SK-N-SH treated with all-trans-retinoic acid at 6 μM for 48 hours (cell line): ENCODE measurements around the gene KIAA1328.

Source experiments
- CSDC2 ChIP-seq: fragments of 250-450 bp; sonication (Bioruptor Pico); IDR thresholded peaks from 2 replicates; pipeline ENCODE4 v1.5.0; 2020; ENCODE audit warnings: mild to moderate bottlenecking, moderate library complexity
- ESRRG ChIP-seq: fragments of 250-450 bp; sonication (Bioruptor Pico); IDR thresholded peaks from 2 replicates; pipeline ENCODE4 v1.6.1; 2021; ENCODE audit warnings: mild to moderate bottlenecking
- GLIS3 ChIP-seq: fragments of 250-450 bp; sonication (Bioruptor Pico); IDR thresholded peaks from 2 replicates; pipeline ENCODE4 v1.5.0; 2020; ENCODE audit warnings: mild to moderate bottlenecking, moderate library complexity
- OSR1 ChIP-seq: fragments of 250-450 bp; sonication (Bioruptor Pico); IDR thresholded peaks from 2 replicates; pipeline ENCODE4 v1.8.0; 2022; ENCODE audit warnings: moderate library complexity, mild to moderate bottlenecking, inconsistent platforms
- PPARA ChIP-seq: fragments of 250-450 bp; sonication (Bioruptor Pico); IDR thresholded peaks from 2 replicates; pipeline ENCODE4 v1.5.0; 2020; ENCODE audit warnings: mild to moderate bottlenecking, borderline replicate concordance
- RARB ChIP-seq: fragments of 250-450 bp; sonication (Bioruptor Pico); IDR thresholded peaks from 2 replicates; pipeline ENCODE4 v1.8.0; 2021; ENCODE audit warnings: mild to moderate bottlenecking, moderate library complexity
- TSHZ2 ChIP-seq: fragments of 250-450 bp; sonication (Bioruptor Pico); IDR thresholded peaks from 2 replicates; pipeline ENCODE4 v1.5.0; 2020; ENCODE audit warnings: mild to moderate bottlenecking, moderate library complexity
- ZFP3 ChIP-seq: fragments of 250-450 bp; sonication (Bioruptor Pico); IDR thresholded peaks from 2 replicates; pipeline ENCODE4 v1.5.0; 2020; ENCODE audit warnings: mild to moderate bottlenecking, moderate library complexity
- ZFP30 ChIP-seq: fragments of 450-650 bp; formaldehyde crosslinking; IDR thresholded peaks from 2 replicates; pipeline ENCODE4 v1.5.0; 2022; ENCODE audit warnings: mild to moderate bottlenecking, moderate library complexity
- ZNF565 ChIP-seq: fragments of 450-650 bp; formaldehyde crosslinking; conservative IDR thresholded peaks from 2 replicates; pipeline ENCODE4 v1.5.0; 2020; ENCODE audit warnings: low read depth, mild to moderate bottlenecking, moderate library complexity
- ZNF70 ChIP-seq: fragments of 450-650 bp; formaldehyde crosslinking; IDR thresholded peaks from 2 replicates; pipeline ENCODE4 v1.5.0; 2020; ENCODE audit warnings: mild to moderate bottlenecking, moderate library complexity
- ZNF8 ChIP-seq: fragments of 450-650 bp; formaldehyde crosslinking; IDR thresholded peaks from 2 replicates; pipeline ENCODE4 v1.5.0; 2020; ENCODE audit warnings: mild to moderate bottlenecking, moderate library complexity
- TF ChIP-seq, protein P1 (sequence below): fragments of 250-450 bp; sonication (Bioruptor Pico); IDR thresholded peaks from 2 replicates; pipeline ENCODE4 v1.8.0; 2020; ENCODE audit warnings: mild to moderate bottlenecking, moderate library complexity, borderline replicate concordance

GRCh38 chr18:36934884-36935283, 106.0 kb downstream of the KIAA1328 start:
- TF ChIP-seq, protein P1, sequence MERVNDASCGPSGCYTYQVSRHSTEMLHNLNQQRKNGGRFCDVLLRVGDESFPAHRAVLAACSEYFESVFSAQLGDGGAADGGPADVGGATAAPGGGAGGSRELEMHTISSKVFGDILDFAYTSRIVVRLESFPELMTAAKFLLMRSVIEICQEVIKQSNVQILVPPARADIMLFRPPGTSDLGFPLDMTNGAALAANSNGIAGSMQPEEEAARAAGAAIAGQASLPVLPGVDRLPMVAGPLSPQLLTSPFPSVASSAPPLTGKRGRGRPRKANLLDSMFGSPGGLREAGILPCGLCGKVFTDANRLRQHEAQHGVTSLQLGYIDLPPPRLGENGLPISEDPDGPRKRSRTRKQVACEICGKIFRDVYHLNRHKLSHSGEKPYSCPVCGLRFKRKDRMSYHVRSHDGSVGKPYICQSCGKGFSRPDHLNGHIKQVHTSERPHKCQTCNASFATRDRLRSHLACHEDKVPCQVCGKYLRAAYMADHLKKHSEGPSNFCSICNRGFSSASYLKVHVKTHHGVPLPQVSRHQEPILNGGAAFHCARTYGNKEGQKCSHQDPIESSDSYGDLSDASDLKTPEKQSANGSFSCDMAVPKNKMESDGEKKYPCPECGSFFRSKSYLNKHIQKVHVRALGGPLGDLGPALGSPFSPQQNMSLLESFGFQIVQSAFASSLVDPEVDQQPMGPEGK (CRISPR knock-in tag): no peak
- TF ChIP-seq ZNF8 (CRISPR knock-in tag) (no peak), ZFP30 (CRISPR knock-in tag) (no peak), RARB (no peak), OSR1 (no peak), ESRRG (no peak), ZNF70 (CRISPR knock-in tag) (no peak), TSHZ2 (CRISPR knock-in tag) (no peak), CSDC2 (CRISPR knock-in tag) (no peak), ZFP3 (CRISPR knock-in tag) (no peak), GLIS3 (CRISPR knock-in tag) (no peak), PPARA (CRISPR knock-in tag) (no peak), ZNF565 (CRISPR knock-in tag) (no peak)
